Measurements from ENCODE around the gene SGO2. TPM values are rescaled to one million over a fixed set of nuclear protein-coding genes. Genes with fewer than 3 reads are reported as not detected.
A peak's percentile ranks its signal among the peaks of the same experiment; 100 is the strongest.

SGO2 gene
- total RNA-seq, 2 experiments from 2014 or later: 50.2 to 58.4 TPM

DNA sequence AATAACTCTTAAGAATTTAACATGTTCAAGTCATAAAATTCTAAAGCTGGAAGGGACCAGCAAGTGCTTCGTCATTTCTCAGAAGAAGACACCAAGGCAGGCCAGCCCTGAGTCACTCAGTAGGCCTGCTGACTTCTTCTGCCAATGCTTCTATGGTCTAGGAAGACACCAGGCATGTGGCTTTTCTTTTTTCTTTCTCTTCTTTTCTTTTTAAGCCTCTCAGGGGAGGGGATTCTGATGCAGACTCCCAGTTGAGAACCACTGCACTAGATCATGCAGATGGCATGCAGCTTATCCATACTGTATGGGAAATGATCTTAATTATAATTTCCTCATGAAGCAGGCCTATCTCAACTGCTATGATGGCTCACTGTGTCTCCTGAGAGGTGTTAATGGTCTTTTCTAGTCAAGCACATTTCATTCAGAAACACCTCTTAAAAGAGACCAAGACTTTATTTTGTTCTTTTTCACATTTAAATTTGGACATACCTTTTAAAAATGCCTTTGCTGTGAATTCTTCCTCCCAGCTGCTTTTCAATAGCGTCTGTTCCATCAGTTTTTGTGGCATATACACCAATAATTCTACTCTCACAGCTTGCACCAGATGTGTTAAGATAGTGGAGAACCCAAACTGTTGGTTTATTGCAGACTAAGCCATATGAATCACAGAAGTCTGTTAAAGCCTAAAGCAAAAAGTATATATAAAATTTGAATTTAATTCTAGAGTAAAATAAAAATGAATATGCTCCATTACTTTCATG, 27.4 kb upstream of the SGO2 start:
- DNase-seq: no peak
- POLR2A ChIA-PET: no interaction called here
- H3K27me3 Mint-ChIP-seq: no peaks in the 10 kb centered on the region

DNA sequence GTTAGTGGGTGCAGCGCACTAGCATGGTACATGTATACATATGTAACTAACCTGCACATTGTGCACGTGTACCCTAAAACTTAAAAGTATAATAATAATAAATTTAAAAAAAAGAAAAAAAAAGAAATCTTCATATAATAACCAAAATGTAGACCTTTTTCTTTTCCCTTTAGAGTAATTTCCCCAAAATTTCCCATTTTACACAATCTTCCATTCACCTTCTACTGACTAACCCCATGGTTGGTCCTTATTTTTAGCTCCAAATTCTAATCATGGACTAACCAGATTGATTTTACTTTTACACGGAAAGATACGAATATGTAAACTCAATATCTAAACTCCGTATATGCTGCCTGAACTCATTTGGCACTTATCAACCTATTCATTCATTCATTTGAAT, 23.8 kb upstream of the SGO2 start:
- Mint-ChIP-seq H3K9me3 (peaks cover 2% of the 10 kb centered on the region), H3K27me3 (no peaks in the 10 kb centered on the region), H3K27ac (no peak overlapping the region), H3K4me3 (no peak overlapping the region), H3K36me3 (ENCODE audit: low read depth) (peaks cover 19% of the 10 kb centered on the region), H3K4me1 (ENCODE audit: low read depth) (peaks cover 5% of the 10 kb centered on the region)
- TF ChIP-seq, protein P1, sequence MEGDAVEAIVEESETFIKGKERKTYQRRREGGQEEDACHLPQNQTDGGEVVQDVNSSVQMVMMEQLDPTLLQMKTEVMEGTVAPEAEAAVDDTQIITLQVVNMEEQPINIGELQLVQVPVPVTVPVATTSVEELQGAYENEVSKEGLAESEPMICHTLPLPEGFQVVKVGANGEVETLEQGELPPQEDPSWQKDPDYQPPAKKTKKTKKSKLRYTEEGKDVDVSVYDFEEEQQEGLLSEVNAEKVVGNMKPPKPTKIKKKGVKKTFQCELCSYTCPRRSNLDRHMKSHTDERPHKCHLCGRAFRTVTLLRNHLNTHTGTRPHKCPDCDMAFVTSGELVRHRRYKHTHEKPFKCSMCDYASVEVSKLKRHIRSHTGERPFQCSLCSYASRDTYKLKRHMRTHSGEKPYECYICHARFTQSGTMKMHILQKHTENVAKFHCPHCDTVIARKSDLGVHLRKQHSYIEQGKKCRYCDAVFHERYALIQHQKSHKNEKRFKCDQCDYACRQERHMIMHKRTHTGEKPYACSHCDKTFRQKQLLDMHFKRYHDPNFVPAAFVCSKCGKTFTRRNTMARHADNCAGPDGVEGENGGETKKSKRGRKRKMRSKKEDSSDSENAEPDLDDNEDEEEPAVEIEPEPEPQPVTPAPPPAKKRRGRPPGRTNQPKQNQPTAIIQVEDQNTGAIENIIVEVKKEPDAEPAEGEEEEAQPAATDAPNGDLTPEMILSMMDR (IDR thresholded peaks at IDR 0.05): no peak
- ATAC-seq (no peak), DNase-seq (no peak)
- ChIA-PET POLR2A (interaction anchor here (1.2 kb wide), 1 partner anchor 18 kb away, joined by 3 read pairs; no protein-coding TSS in a partner anchor), CTCF (no interaction called here)
- intact Hi-C loops (cut with micrococcal nuclease): no loop called here

More for the DNA sequence above, 27.4 kb upstream of the SGO2 start:
- no peak overlapping the region for H3K4me3 Mint-ChIP-seq
- H3K36me3 Mint-ChIP-seq (ENCODE audit: low read depth): peaks cover 18% of the 10 kb centered on the region
- peaks cover 2% of the 10 kb centered on the region for H3K9me3 Mint-ChIP-seq
- no peak overlapping the region for H3K27ac Mint-ChIP-seq
- CTCF ChIA-PET: interaction anchor here (1.1 to 4.2 kb wide), 2 partner anchors 11 to 15 kb away, joined by 4 to 34 read pairs; partner anchors contain the start of gene KCTD18
- intact Hi-C loops (cut with micrococcal nuclease): no loop called here
- H3K4me1 Mint-ChIP-seq (ENCODE audit: low read depth): no peaks in the 10 kb centered on the region
- ATAC-seq: no peak
- TF ChIP-seq, protein P1 (IDR thresholded peaks at IDR 0.05): no peak

DNA sequence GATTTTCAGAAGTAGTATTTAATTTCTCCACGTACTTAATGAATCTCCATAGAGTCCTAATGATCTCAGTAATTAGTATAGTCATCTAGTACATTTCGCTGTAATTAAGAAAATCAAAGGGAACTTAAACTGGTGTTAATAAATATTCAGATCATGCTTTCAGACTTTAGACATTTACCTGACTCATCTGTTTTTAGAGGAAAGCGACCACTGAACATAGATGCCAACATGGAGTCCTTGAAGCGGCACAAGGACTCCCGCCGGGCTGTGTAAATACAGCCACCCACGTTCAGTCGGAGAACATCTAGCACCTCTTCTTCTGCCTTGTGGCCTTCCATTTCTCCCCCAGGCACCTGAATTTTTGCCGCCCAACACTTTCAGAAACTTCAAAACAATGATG, 19.3 kb upstream of the SGO2 start:
- POLR2A ChIA-PET: no interaction called here

DNA sequence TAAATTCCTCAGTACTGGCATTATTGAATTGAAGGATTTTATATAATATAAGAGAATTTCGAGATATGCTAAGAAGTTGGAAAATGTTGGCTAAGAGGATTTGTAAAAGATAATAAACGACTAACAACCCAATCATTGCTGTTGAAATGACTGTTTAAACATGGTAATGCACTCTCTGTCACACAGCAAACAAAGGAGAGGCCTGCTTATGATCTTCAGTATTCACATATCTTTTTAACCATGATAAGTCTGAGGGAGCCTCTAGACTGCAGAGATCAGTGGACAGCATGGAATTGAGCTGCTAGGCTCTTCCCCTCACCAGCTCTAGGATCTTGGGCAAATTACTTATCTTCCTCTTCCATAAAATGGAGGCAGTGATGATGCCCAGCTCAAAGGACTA, 18.8 kb upstream of the SGO2 start:
- peaks cover 20% of the 10 kb centered on the region for H3K4me1 Mint-ChIP-seq (ENCODE audit: low read depth)
- TF ChIP-seq, protein P1 (IDR thresholded peaks at IDR 0.05): no peak
- intact Hi-C loops (cut with micrococcal nuclease): no loop called here
- peaks cover 11% of the 10 kb centered on the region for H3K36me3 Mint-ChIP-seq (ENCODE audit: low read depth)
- no peak overlapping the region for H3K4me3 Mint-ChIP-seq
- no peaks in the 10 kb centered on the region for H3K27me3 Mint-ChIP-seq
- DNase-seq (no peak), ATAC-seq (no peak)
- CTCF ChIA-PET: no interaction called here
- H3K9me3 Mint-ChIP-seq: peaks cover 2% of the 10 kb centered on the region
- H3K27ac Mint-ChIP-seq: no peak overlapping the region
- POLR2A ChIA-PET: no interaction called here

More for the DNA sequence above, 19.3 kb upstream of the SGO2 start:
- no peaks in the 10 kb centered on the region for H3K27me3 Mint-ChIP-seq
- peaks cover 2% of the 10 kb centered on the region for H3K9me3 Mint-ChIP-seq
- no peak overlapping the region for H3K4me3 Mint-ChIP-seq
- no peak for DNase-seq
- ATAC-seq: no peak
- H3K36me3 Mint-ChIP-seq (ENCODE audit: low read depth): peaks cover 12% of the 10 kb centered on the region
- CTCF ChIA-PET: no interaction called here
- intact Hi-C loops (cut with micrococcal nuclease): no loop called here
- peak overlapping the region; percentile 6 for H3K27ac Mint-ChIP-seq
- TF ChIP-seq, protein P1 (IDR thresholded peaks at IDR 0.05): no peak
- H3K4me1 Mint-ChIP-seq (ENCODE audit: low read depth): peaks cover 20% of the 10 kb centered on the region

DNA sequence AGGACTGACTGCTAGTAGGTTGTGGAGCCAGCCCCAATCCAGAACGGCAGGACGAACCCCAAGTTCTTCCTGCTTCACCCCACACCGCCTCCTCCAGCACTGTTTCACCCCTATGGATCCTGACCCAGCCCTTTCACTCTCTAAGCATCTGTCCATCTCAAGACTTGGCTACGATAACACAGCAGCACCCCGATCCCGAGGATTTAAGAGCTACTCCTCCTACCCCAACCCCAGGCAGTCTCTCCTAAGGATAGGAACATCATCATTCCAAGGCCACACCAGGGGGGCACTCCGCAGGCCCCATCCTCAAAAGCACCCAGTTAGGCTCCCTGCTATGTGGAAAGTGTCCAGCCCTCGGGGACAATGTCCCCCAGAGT, 16.8 kb upstream of the SGO2 start:
- peak; percentile 12 for ATAC-seq
- intact Hi-C loops (cut with micrococcal nuclease): no loop called here

More for the DNA sequence above, 16.8 kb upstream of the SGO2 start:
- TF ChIP-seq, protein P1 (IDR thresholded peaks at IDR 0.05): no peak
- ChIA-PET POLR2A (no interaction called here), CTCF (interaction anchor here (0.6 to 6.8 kb wide), 8 partner anchors 9 to 197 kb away, joined by 3 to 44 read pairs (median 4); partner anchors contain the start of gene SGO2)
- peaks cover 5% of the 10 kb centered on the region for H3K36me3 Mint-ChIP-seq (ENCODE audit: low read depth)
- peak; percentile 16 for DNase-seq
- no peaks in the 10 kb centered on the region for H3K27me3 Mint-ChIP-seq
- H3K9me3 Mint-ChIP-seq: no peaks in the 10 kb centered on the region
- H3K4me1 Mint-ChIP-seq (ENCODE audit: low read depth): peaks cover 20% of the 10 kb centered on the region
- peak overlapping the region; percentile 89 for H3K27ac Mint-ChIP-seq
- peak overlapping the region; percentile 91 for H3K4me3 Mint-ChIP-seq
